Hematopoietic multipotent progenitor cell treated with erythropoietin and hydrocortisone succinate and interleukin-3 and kit ligand, for 4 days (in vitro differentiated cells): ENCODE measurements around the gene DYTN.
A peak's percentile ranks its signal among the peaks of the same experiment; 100 is the strongest.
"Not testable (repeated sequence)": the region's sequence is repeated elsewhere in the genome, so short reads cannot be mapped to it uniquely, and the experiment has no call there.

ENCODE experiments used
- DNase-seq: peaks from one replicate; pipeline ENCODE4 v3.0.0-alpha.2; 2015

DYTN gene, protein sequence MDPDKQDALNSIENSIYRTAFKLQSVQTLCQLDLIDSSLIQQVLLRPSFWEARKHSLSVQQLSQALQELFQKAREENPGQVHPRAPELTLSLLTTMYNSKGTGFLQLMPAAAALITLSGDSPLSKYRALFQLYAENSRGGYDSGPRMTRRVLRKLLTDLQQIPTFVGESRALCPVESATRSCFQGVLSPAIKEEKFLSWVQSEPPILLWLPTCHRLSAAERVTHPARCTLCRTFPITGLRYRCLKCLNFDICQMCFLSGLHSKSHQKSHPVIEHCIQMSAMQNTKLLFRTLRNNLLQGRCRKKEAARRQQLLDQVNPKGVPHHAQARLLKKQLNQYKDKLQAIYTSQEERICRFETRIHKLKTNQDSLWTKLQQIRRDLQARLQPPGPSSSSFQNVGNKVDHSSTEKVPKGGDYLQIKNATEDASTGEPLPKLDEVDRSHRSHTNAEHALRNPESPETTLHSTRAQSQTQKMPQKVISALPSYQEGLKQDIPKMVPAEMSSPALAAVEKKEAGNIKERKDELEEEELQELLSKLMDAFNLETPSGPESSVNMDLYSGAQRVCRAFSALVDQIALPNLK

DNA sequence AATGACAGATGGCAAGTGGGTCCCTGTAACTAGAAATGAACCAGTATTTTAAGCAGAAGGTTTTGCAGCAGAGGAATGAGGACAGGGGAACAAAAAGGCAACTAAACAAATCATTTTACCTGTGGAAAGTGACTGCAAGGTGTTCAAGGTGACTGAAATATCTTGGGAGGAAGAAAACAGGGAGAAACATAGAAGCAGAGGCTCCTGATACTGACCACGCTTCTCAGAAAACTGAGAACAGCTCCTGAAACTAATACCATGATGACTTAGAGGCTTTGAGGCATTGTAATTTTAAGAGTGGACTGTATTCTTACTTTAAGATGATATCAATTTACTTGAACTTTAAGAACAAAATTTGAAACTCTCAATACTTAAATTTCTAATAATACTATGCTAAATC, at the start of gene DYTN:
Gene DYTN, minus strand, starts transcription at position 101 of the 400 bp plus-strand sequence. CDS start 117 bp downstream, outside the sequence.
- DNase-seq: no peak

DNA sequence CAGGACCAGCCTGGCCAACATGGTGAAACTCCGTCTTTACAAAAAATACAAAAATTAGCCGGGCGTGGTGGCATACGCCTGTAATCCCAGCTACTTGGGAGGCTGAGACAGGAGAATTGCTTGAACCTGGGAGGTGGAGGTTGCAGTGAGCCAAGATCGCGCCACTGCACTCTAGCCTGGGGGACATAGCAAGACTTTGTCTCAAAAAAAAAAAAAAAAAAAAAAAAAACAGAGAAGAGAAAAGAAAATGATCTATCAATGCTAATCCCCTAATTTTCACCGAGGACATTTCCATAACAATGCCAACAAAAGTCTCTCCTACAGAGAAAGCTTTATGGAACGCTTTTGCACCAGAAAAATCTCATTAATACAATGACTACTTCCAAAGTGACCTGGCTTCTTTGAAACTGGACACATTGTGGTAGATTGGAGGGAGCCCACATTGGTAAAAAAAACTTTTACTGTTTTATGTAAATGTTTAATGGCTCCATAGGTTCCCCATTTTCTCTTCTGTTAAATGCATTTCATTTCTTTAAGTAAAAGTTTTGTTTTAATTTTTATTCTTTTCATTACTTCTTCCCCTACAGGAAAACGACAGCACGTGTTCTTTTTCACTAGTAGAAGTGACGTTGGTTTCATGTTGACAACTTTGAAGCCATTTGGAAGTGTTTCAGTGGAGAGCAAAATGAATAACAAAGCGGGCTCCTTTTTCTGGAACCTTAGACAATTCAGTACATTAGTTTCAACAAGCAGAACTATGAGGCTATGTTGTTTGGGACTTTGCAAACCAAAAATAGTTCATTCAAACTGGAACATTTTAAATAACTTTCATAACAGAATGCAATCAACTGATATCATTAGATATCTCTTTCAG, 48.1 kb upstream of the DYTN start:
- DNase-seq: no peak

DNA sequence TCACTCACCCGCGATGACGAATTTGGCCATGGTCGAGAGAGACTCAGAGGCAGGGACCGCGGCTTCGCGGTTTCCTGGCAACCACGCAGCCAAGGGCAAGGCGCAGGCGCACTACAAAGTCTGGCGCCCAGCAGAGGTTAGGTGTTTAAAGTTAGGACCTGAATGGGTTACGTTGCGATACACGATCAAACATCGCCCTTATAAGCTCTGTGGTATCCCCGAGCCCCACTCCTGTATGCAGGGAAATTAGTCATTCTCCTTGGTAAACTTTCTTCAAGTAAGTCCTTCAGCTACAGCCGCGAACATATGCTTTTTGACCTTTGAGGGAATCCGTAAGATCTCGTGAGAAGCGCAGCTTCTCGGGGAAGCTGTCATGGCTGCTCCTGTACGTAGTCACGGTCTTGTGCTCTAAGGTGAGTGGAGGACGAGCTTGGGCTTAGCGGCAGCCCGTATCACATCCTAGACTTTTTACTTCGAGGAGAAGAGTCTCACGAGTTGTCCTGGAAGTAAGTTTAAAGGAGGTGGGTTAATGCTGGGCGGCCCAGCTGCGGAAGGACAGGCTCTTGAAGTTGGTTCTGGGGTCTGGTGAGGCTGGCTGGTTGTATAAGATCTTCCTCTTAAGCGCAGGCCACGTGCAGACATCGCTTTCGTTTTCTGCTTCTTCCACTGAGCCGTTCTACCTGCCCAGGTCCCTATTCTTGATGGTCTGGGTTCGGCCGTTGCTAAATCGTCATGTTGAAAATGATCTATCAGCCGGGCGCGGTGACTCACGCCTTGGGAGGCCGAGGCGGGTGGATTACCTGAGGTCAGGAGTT, 47.3 kb upstream of the DYTN start, which contains the start of the genes FASTKD2 and MDH1B:
Gene FASTKD2, plus strand, starts transcription at position 365 of the 815 bp plus-strand sequence. CDS start 1,088 bp downstream, outside the sequence.
Gene MDH1B, minus strand, starts transcription at position 87 of the 815 bp plus-strand sequence. Its CDS starts 57 bp downstream, at position 30.
- DNase-seq: peak; percentile 94

DNA sequence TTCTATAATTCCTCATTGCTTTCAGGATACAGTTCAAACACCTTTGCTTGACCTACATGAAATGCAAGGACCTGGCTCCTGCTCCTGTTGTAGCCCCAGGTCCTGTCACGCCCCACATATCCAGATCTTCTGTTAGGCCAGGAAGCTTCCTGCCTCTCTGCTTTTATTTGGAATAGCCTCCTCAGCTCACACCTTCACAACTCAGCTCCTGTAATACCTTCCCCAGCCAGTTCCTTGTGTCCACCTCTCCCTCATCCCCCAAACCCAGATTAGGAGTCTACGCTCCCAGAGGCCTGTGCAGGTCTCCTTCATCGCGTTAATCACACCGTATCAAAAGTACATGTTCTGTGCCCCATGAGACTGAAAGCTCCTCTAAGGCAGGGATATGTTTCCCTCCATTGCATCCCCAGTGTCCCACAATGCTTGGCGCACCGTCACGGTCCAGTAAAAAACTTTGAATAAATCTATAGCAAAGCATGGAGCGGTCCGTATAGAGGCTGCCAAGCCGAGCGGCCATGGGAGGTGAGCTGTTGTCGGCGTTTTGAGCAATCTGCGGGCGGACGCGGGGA, 46.6 kb upstream of the DYTN start:
- DNase-seq: no peak

DNA sequence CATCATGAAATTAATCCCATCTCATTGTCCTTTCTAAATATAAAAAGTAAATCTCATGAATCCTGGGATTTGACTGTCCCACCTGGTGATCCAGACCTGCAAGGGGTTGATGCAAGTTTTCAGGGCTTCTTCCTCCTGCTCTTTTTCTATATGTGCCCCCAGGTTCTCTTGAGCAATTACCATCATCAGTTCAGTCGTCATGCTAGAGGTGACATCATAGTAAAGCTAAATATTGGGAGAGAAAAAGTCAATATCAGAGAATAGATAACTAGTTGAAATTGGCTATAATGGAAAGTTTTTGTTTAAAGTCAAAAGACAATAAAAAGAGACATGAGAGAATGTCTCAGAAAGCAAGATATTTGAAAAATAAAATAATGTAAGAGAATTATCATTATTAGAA, 38.6 kb upstream of the DYTN start:
- no peak for DNase-seq

DNA sequence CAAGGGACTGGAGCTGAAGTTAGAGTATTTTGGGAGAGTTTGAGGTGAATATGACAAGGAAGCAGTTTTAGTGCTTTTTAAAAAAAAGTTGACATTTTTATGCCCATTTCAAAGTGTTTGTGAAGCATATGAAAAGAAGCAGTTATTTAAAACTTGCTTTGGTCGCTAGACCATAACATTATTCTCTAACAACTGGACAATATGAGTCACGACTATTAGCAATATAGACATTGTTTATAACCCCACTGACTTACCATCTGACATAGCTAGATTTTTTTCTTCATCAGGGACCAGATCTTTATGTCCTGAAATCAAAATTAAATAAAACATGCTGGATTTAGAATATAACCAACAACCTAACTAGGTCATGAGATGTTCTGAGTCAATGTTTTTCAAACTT, 22.6 kb upstream of the DYTN start:
- DNase-seq: no peak

DNA sequence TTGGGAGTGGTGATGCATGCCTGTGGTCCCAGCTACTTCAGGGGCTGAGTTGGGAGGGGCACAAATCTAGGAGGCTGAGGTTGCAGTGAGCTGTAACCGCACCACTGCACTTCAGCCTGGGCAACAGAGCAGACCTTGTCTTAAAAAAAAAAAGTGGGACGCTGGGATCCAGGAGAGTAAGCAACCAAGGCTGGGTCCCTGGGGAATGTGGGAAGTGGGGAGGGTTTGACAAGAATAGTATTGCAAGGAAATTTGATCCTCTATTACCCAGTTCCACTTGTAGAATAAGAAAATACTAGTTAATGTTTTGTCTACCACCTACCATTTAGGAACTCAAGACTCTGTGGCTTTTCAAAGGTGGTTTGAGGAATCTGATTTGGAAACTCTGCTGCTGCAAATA, 21.1 kb upstream of the DYTN start:
- DNase-seq: no peak

DNA sequence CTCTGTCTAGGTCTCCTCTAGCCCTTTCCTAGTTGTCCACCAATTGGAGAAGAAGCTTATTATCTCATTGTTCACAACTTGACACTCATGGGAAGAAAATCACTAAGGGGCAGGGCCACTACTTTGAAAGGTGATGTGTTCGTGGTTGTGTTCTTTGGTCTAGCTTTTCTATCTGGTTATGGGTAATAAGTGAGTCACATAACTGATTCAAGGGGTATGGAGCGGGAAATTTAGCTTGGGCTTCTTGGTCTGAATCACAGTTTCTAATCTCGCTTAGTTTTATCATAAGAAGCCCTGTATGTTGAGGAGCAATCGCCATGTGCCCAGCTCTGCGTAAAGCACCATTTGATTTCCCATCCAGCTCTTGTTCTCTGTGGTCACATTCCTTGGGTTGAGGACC, 18.7 kb upstream of the DYTN start:
- no peak for DNase-seq

DNA sequence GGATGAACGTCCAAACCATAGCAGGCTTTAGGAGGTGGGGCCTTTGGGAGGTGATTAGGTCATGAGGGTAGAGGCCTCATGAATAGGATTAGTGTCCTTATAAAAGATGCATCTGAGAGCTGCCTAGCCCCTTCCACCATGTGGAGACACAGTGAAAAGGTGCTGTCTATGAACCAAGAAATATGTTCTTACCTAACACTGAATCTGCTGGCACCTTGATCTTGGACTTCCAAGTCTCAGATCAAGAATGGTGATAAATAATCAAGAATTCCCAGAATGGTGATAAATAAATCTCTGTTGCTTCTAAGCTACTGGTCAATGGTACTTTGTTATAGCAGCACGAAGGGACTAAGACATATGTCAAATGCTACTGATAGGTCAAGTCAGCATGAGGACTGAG, 15.1 kb upstream of the DYTN start:
- DNase-seq: no peak

DNA sequence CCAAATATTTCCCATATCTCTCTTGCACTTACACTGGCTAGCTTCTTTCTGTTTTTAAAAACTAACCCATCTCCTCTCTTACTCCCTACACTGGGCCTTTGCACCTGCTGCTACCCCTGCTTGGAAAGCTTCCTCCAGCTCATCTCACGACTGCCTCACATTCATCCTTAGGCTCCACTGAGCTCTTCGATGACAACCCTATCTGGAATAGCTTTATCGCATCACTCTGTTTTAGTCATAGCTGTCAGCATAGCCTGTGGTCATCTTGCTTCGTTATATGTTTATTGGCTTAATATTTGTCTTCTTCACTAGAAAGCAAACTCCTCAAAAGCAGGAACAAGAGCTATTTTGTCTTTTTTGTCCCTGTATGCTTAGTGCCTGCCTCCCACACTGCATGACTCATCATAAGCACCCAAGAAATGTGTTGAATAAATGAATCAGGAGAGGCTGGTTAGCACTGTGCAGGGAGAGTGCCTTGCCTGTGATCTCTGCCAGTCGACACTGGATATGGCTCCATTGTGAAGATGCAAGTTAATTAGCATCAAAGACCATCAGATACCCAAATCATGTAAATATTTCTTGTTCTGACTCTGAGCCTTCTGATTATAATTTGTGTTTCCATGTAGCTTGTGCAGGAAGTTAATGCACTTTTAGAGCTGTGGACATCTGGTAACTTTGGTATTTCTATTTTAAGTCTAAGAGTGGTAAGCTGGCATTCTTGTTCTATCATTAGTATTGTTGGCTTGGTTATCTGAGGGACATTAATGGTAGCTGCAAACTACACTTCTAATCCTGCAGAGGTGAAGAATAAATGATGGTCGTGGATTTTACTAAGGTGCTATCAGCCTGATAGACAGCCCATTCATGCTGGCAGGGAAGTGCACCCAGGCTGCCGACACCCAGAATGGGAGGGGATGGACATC, 10.3 kb upstream of the DYTN start:
- no peak for DNase-seq

DNA sequence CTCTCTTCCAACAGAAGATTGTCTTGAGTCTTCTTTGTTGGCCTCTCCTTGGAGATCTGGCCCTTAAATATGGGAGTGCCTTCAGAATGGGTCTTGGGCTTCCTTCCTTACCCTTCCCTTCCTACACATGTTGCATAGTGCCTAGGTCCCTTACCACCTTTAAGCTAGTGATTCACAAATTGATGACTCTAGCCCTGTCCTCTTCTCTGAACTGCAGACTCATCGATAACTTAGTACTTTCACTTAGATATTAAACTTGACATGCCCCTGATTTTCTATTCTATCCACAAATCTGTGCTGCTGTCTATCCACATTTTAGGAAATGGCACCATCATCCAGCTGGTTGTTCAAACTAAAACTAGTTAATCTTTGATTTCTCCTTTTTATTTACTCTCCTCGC, 9.1 kb upstream of the DYTN start:
- no peak for DNase-seq

DNA sequence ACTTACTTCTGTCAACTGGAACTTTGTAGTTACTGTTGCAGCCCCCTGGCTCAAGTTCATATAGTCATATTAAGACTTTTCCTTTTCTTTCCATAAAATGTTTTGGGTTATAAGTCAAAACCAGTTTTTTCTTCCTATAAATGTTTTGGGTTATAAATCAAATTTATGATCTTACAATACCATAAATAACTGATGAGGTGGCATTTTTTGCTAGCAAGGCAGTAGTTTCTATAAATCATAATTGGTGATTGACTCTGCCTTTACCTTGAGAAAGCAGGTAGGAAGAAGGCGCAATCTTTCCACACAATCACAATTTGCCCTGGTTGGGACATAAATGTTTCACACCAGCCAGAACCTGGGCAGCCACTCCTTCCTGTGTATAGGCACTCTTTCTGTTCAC, 5.1 kb upstream of the DYTN start:
- no peak for DNase-seq

DNA sequence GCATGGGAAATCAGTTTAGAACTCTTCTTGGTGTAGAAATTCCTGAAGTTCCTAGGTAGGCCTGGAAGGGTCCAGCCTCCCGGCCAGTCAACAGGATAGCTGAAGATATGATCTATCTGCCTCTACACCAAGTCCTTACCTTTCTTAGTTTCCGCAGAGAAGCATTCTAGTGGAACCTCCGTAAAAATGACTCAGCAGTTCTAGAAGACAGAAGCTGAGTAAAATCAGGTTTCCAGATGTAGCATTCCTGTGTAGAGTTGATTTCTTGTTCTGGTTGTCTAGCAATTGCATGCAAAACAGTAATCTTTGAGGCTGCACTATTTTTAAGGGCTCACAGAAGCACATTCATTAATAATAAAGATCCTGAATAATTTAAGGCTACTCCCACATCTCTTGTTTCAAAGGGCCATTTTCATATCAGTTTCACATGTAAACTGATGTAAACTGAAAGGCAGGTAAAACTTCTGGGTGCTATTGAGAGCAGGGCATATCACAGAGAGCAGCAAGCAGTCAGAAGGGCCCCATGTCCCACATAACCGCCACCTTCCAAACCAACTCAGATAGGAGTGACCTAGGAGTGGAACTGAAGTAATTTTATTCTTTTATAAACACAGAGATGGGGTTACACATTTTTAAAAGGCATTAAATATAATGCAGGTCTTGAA, 3.2 kb upstream of the DYTN start:
- DNase-seq: peak; percentile 20

DNA sequence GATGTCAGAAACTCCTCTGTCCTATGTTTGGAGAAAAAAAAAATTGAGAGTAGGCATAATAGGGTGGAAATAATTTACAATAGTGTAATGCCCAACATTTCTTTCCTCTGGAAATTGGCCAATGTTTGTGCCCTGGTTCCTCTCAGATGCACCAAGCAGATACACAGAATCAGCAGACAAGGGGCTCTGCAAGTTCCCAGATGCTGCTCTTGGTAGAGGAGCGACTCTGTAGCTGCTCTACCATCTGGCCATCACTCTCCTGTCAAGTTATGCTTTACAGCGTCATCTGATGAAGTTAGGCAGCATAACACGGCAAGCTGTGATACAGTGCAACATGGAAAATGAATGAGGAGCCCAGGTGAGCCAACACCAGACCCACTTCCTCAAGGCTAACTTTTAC, 1.6 kb downstream of the DYTN start:
- DNase-seq: no peak

DNA sequence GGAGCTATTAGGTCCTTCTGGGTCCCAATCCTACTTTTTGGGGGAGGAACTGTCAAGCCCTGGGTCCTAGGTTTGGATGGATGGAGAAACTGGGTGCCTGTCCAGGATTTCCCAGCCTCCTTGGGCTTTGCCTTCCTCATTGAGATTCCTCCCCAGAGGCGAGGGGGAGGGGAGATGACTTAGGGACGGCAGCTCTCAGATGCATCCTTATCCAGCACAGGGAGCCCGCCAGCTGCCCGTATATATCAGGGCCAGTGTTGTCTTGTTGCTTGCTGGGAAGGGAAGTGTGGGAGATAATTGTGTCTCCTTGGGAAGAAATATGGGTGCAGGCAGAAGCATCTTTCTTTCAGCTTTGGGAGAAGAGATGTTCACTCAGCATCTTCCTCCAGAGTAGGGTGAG, 3.0 kb downstream of the DYTN start:
- not testable (repeated sequence) for DNase-seq

DNA sequence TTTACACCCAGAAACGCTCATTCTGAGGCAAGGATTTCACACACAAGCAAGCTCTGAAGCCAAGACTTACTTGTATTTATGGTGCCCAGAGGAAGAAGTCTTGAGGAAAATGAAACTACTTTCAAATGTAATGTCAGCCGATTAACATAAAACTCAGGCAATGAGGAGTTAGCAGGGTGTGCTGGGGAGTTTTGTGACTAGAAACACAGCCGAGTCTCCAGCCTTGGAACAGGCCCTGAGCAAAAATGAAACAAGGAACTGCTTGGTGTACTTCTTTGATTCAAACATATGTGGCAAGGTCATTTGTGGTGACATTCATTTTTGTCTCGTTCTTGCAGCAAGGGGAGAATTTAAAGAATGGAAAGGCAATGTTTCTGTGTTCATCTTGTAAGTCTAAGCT, 4.5 kb downstream of the DYTN start:
- no peak for DNase-seq

DNA sequence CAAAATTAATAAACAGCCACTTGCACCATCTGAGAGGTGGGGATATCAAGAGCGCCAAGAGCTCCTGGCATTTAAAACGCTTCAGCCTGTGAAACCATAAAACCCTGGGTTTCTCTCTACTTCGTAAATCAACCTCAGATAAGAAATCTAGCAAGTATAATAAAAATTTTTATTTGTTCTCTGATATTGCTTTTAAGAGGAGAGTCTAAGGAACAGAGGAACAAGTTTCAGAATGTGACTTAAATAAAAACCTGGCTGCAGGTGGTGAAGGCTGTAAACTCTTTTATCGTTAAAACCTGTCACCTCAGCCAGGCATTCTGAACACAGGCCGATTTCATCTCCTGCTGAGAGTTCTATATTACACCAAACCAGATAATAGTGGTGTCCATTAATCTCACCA, 9.9 kb downstream of the DYTN start:
- DNase-seq: no peak

DNA sequence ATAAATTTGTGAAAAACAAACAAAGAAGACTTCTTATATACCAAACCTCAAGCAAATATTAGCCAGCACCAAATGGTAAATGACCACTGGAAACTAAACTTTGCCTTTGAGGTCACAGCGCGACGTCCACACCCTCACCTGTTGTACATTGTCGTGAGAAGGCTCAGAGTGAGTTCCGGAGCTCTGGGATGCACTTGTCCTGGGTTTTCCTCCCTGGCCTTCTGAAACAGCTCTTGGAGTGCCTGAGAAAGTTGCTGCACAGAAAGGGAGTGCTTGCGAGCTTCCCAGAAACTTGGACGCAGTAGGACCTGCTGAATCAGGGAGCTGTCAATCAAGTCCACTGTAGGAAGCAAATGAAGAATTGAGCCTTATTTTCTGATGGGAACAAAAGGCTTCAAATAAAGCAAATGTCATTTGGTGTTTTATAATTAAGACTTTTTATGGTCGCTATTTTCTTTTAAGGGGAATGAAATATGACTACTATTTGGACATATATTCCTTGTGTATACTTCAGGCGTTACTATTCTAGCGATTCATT, 11.0 kb downstream of the DYTN start:
- DNase-seq: no peak

DNA sequence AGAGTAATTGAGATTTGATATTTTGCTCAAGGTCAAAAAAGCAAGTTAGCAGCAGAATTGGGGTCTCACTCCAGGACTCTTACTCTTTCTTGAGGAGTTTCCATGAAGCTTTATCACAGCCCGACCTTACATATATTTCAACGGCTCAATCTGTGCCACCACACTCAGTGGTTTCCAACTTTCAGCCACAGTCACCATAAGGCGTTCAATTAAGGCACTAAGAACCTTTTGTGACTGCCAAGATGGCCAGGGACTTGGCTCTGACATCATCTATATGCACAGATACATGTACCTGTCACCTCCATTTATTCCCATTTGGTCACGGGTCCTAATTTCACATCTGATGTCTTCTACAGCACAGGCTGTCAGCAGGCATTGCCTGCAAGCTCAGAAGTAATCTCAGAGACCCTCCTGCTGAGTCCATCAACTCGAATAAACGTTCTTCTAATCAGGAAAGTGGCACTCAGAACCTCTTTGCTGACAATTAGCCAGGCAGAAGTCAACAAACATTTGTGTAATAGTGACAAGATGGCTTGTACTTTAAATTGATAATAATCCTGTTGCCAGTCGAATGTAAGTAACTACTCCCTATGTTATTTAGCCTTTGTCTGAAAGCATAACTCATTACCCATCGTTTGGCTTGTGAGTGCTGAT, 16.1 kb downstream of the DYTN start:
- no peak for DNase-seq

DNA sequence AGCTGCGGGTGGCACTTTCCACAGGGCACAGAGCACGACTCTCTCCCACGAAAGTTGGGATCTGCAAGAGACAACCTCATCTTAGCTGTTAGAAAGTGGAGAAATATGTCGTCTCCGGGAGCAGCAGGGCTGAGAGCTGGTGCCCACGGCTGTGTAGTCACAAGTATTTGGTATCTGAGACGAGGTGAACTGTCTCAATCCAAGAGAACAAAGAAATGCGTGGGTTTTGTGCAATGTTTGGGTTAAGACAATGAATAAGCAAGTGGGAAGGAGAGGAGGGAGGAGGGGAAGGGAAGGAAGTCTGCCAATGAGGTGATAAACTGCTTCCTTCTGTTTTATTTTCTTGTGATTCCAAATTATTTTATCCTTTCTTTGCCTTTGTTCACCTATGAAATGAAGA, 18.0 kb downstream of the DYTN start:
- DNase-seq: peak; percentile 73
